ENCODE data around the gene GPC5.

GRCh38 chr13:92418818-92419412 lies 1020.5 kb downstream of the GPC5 start:
- TF ChIP-seq CTCF (IDR thresholded peaks at IDR 0.05; ENCODE audit: insufficient read depth, low read length, poor library complexity, severe bottlenecking): no peak
- TF ChIP-seq EZH2phosphoT487 (conservative IDR thresholded peaks at IDR 0.05; ENCODE audit: low read length): no peak

Measured in SU-DHL-6 (cell line).